BJ (cell line): ENCODE measurements around the gene ZNF165. TPM values are rescaled to one million over a fixed set of nuclear protein-coding genes. Genes with fewer than 3 reads are reported as not detected.
A peak's percentile ranks its signal among the peaks of the same experiment; 100 is the strongest.

ENCODE experiments used
- CTCF ChIA-PET: fragments of 350-600 bp; formaldehyde crosslinking; extraction: SDS; loops from one replicate; lab custom pipeline; 2021; ENCODE audit warnings: antibody characterized with exemption, inconsistent platforms; lab: Yijun Ruan, JAX
- POLR2A ChIA-PET: fragments of 300-600 bp; sonication (Branson Sonifier 250); formaldehyde crosslinking; extraction: SDS; loops from one replicate; lab custom pipeline; 2021; ENCODE audit warnings: antibody characterized with exemption; lab: Charles Lee
- DNase-seq: peaks from one replicate; pipeline ENCODE4 v3.0.0-alpha.2; 2011; ENCODE audit warnings: low read depth
- H3K27me3 ChIP-seq: 2 replicates; pipeline ENCODE4 v1.6.0; 2011; ENCODE audit warnings: low read length; ENCODE audit not compliant: control insufficient read depth, insufficient read depth
- H3K36me3 ChIP-seq: 2 replicates; pipeline ENCODE4 v1.5.1; 2011; ENCODE audit warnings: low read length; ENCODE audit not compliant: control insufficient read depth, insufficient read depth
- H3K4me3 ChIP-seq: 2 replicates; pipeline ENCODE4 v1.5.1; 2011; ENCODE audit warnings: low read depth, mild to moderate bottlenecking, control low read depth, low read length
- polyA plus RNA-seq: library from polyadenylated mRNA; depleted of rRNA; stranded (reverse); fragments of >200 nt; gene quantifications from 2 replicates; pipeline ENCODE4 v1.2.3, GENCODE V29; 2011
- TF ChIP-seq, protein P1 (sequence below): IDR thresholded peaks from 2 replicates; pipeline ENCODE4 v1.5.1; 2011; ENCODE audit warnings: low read depth, mild to moderate bottlenecking, control low read depth, inconsistent platforms, low read length, moderate library complexity; ENCODE audit not compliant: insufficient read depth

ZNF165 gene
- polyA plus RNA-seq, 1 experiment: 0.10 TPM

DNA sequence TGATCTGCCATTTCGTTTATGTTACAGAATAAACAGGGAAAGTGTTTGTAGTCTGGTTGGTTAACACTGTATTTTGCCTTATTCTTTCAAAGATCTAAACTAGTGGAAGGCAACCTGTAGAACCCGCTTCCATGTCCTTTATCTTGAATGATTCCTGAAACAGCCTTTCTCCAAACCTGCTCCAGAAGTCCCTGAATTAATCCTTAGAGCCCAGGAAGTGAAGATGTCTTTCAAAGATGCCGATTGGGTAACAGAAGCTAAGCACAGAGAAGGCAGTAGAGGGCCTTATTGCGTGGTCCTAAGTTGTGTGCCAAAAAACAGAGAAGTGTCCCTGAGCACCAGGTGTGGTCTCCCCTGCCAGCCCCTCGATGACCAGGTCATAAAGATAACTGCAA, 24.9 kb downstream of the ZNF165 start:
- ChIA-PET CTCF (interaction anchor here (1.0 to 1.3 kb wide), 8 partner anchors 8 to 251 kb away, joined by 3 to 5 read pairs (median 3); partner anchors contain the start of gene ZSCAN16), POLR2A (interaction anchor here (1.2 kb wide), 1 partner anchor 32 kb away, joined by 3 read pairs; no protein-coding TSS in a partner anchor)
- Histone ChIP-seq H3K36me3 (no peaks in the 10 kb centered on the region), H3K27me3 (no peaks in the 10 kb centered on the region), H3K4me3 (peak overlapping the region; percentile 64)
- DNase-seq: no peak
- TF ChIP-seq, protein P1, sequence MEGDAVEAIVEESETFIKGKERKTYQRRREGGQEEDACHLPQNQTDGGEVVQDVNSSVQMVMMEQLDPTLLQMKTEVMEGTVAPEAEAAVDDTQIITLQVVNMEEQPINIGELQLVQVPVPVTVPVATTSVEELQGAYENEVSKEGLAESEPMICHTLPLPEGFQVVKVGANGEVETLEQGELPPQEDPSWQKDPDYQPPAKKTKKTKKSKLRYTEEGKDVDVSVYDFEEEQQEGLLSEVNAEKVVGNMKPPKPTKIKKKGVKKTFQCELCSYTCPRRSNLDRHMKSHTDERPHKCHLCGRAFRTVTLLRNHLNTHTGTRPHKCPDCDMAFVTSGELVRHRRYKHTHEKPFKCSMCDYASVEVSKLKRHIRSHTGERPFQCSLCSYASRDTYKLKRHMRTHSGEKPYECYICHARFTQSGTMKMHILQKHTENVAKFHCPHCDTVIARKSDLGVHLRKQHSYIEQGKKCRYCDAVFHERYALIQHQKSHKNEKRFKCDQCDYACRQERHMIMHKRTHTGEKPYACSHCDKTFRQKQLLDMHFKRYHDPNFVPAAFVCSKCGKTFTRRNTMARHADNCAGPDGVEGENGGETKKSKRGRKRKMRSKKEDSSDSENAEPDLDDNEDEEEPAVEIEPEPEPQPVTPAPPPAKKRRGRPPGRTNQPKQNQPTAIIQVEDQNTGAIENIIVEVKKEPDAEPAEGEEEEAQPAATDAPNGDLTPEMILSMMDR: no peak

DNA sequence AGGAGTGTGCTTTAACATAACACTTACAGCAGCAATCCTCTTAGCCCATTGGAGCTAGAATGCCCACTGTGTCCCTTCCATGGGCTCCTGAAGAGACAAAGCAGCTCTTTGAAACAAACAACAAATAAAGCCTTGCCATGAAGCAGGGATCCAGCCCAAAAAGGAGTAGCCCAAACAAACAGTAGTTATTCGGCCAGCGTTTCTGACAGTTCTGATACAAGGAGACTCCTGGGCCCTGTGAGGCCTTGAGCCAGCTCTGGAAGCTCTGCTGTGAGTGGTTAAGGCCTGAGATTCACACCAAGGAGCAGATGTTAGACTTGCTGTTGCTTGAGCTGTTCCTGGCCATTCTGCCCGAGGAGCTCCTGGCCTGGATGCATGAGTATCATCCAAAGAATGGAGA, 27.1 kb downstream of the ZNF165 start:
- no peak overlapping the region for H3K4me3 ChIP-seq
- ChIA-PET POLR2A (no interaction called here), CTCF (interaction anchor here (0.9 to 1.8 kb wide), 2 partner anchors 9 to 249 kb away, joined by 4 to 5 read pairs; no protein-coding TSS in a partner anchor)

DNA sequence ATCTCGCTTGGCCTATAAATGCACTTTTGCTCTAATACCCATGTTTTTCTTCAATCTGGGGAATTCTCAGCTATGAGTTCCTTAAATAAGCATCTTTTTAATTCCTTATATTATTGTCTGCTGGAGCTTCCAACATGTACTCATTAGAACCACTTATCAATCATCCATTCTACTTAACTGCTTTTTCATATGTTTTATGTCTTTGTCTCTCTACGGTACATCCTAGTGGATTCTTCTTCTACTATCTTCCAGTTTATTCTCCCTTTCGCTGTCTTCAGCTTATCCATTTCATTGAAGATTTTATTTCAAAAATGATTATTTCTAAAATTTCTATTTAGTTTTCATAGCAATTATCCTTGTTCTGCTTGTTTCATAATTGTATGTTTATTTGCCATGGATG, 31.6 kb downstream of the ZNF165 start:
- Histone ChIP-seq H3K27me3 (no peaks in the 10 kb centered on the region), H3K36me3 (peaks cover 8% of the 10 kb centered on the region), H3K4me3 (no peak overlapping the region)
- ChIA-PET POLR2A (no interaction called here), CTCF (no interaction called here)
- TF ChIP-seq, protein P1: no peak
- no peak for DNase-seq

More for the DNA sequence above, 27.1 kb downstream of the ZNF165 start:
- TF ChIP-seq, protein P1: no peak
- no peaks in the 10 kb centered on the region for H3K27me3 ChIP-seq
- no peak for DNase-seq
- H3K36me3 ChIP-seq: no peaks in the 10 kb centered on the region

DNA sequence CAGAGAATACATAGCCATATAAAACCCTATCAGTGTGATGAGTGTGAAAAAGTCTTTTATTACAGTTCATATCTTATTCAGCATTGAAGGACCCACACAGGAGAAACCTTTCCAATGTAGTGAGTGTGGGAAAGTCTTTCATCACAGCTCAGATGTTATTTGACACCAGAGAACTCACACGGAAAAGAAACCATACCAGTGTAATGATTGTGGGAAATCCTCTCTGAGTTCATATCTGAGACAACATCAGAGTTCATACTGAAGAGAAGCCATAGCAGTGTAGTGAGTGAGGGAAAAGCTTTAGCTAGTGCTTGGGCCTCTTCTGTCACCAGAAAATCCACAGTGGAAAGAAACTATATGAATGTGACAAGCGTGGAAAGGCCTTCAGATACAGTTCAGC, 35.4 kb downstream of the ZNF165 start:
- DNase-seq: no peak
- Histone ChIP-seq H3K4me3 (no peak overlapping the region), H3K36me3 (peaks cover 13% of the 10 kb centered on the region), H3K27me3 (no peaks in the 10 kb centered on the region)
- TF ChIP-seq, protein P1: no peak
- ChIA-PET POLR2A (no interaction called here), CTCF (interaction anchor here (1.8 kb wide), 1 partner anchor 11 kb away, joined by 5 read pairs; no protein-coding TSS in a partner anchor)

DNA sequence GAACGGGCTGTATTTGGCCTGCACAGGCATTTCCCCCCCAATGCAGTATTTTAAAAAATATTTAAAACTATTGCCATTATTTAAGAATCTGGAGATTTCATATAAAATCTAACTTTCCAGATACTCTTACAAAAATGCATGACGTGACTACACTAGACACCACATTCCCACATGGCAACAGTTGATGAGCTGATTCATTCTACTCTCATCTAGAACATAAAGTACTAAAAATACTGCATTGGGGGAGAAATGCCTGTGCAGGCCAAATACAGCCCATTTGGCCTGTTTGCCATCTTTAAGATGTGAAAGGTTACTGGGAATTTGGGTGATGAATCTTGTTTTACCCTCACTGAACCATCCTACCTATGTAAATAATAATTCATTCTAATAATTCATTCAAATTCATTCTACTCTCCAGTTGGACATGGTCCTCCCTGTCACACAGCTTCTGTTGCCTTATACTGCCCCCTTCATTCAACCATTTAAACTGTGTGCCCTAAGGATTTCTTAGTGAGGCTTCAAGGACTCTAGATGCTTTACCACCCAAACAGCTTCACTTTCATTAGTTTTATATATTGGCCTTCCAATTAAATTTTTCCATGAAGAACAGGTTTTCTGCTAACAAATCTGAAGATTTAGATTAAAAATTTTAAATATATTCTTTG, 37.1 kb downstream of the ZNF165 start:
- TF ChIP-seq, protein P1: no peak
- H3K4me3 ChIP-seq: no peak overlapping the region
- H3K36me3 ChIP-seq: peaks cover 13% of the 10 kb centered on the region
- ChIA-PET POLR2A (no interaction called here), CTCF (interaction anchor here (1.0 to 1.3 kb wide), 2 partner anchors 10 to 239 kb away, joined by 3 to 4 read pairs; no protein-coding TSS in a partner anchor)
- H3K27me3 ChIP-seq: no peaks in the 10 kb centered on the region
- DNase-seq: no peak
